KOPT-K1 (cell line): ENCODE results near the gene KDM5C.
A peak's percentile ranks its signal among the peaks of the same experiment; 100 is the strongest.

Experiments
- H3K27ac ChIP-seq: fragments of 200-600 bp; sonication (generic); 2 replicates; pipeline ENCODE4 v1.5.1; 2016; ENCODE audit warnings: antibody characterized with exemption, mild to moderate bottlenecking, low read depth, low read length; ENCODE audit not compliant: poor library complexity, severe bottlenecking
- H3K36me3 ChIP-seq: fragments of 200-600 bp; sonication (generic); 2 replicates; pipeline ENCODE4 v1.5.1; 2017; ENCODE audit warnings: antibody characterized with exemption, mild to moderate bottlenecking, low read length, moderate library complexity; ENCODE audit not compliant: insufficient read depth
- H3K9me3 ChIP-seq: fragments of 200-600 bp; sonication (generic); 2 replicates; pipeline ENCODE4 v1.5.1; 2017; ENCODE audit warnings: antibody characterized with exemption, low read length, mild to moderate bottlenecking; ENCODE audit not compliant: insufficient read depth, poor library complexity, severe bottlenecking

The KDM5C gene

DNA sequence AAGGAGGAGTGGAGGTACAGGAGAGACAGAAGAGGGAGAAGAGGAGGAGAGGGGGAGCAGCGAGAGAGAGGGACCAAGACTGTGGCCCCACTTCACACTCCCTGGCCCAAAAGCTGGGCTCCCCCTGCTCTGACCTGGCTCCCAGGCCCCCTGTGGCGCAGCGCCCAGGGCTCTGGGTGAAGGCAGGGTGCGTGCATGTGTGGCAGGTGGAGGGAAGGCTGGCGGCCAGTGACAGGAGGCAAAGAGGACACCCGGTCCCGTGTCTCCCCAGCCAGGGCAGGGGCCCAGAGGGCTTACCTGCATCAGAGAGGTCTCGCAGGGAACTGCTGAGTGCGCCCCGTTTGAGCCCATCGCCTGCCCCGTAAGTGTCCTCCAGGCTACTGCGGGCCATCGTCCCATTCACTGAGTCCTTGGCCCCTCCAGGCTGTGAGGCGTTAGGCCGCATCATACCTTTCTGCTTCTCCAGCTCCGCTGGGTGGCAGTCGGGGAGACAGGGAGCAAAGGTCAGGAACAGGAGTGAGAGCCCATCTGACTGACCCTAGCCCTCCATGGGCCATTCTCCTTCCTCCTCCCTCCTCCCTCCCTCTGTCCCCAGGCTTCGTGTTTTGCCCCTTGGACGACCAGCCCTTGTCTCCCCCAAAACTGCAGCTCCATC lies 11.1 kb upstream of the KDM5C start:
- no peaks in the 10 kb centered on the region for H3K9me3 ChIP-seq
- H3K36me3 ChIP-seq, result no peaks in the 10 kb centered on the region
- H3K27ac ChIP-seq, result no peak overlapping the region

DNA sequence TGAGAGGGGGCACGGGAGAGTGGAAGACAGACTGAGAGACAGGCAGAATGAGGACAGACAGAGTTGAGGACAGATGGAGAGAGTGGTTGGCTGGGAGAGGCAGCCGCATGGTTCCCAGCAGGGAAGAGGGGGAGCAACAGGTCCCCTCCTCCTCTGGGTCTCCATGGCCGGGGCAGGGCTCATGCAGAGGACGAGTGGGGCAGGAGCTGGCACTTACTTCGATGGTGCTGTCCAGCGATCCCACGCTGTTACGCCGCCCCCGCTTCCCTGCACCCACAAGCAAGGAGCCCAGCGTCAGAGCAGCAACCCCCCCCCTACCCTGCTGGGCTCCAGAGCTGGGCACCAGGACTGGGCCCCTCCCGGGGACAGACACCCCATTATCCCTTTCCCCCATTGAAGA lies 10.6 kb upstream of the KDM5C start:
- Histone ChIP-seq H3K27ac (no peak overlapping the region), H3K9me3 (no peaks in the 10 kb centered on the region), H3K36me3 (no peaks in the 10 kb centered on the region)

DNA sequence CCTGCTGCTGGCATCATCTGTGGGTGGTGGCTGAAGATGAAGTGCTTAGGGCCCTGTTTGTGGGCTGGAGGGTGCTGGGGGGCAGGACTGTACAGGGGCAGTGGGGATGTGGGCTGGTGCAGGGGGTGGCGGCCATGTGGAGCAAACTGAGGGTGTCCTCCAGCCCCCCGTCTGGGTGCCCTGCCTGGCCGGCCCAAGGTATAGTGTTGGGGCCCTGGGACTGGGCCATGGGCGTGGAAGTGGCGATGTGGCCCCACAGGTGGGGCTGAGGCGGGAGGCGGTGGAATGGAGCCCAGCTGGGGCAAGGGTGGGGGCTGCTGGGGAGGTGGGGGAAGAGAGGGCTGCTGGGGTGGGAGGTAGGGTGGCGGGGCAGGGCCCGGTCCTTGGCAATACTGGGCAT lies 9.5 kb upstream of the KDM5C start:
- no peak overlapping the region for H3K27ac ChIP-seq
- H3K36me3 ChIP-seq, result no peaks in the 10 kb centered on the region
- no peaks in the 10 kb centered on the region for H3K9me3 ChIP-seq

DNA sequence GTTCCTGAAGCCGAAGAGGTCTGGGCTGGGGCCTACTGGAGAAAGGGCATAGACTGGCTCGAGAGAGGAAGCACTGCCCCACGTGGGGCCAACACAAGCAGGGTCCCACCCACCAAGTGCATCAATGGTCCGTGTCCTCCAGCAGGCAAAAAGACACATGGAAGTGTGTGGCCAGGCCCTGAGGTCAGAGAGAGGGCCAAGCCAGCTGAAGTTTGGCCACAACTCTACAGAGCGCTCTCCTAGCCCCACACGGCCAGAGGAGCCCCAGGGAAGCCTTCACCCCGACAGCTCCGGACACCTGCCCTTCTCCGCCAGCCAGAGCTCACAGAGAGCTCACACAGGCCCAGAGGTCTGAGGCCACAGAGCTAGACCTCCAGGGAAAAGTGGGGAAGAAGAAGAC lies 8.5 kb upstream of the KDM5C start:
- H3K36me3 ChIP-seq, result no peaks in the 10 kb centered on the region
- no peak overlapping the region for H3K27ac ChIP-seq
- H3K9me3 ChIP-seq, result no peaks in the 10 kb centered on the region

DNA sequence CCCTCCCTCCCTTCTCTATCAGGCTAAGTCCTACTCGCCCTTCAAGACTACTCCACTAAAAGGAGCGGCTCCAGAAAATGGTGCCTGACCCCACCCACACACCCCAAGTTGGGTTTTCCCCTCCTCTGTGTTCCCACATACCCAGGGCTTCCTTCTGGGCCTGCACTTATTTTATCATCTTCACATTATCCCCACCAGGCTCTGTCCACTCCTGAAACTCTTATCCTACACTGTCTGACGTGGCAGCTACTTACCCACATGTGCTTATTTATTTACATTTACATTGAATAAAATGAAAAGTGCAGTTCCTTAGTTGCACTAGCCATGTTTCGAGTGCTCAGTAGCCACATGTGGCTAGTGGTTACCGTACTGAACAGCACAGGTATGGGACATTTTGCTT lies 5.1 kb upstream of the KDM5C start:
- Histone ChIP-seq H3K27ac (no peak overlapping the region), H3K9me3 (no peaks in the 10 kb centered on the region), H3K36me3 (no peaks in the 10 kb centered on the region)

DNA sequence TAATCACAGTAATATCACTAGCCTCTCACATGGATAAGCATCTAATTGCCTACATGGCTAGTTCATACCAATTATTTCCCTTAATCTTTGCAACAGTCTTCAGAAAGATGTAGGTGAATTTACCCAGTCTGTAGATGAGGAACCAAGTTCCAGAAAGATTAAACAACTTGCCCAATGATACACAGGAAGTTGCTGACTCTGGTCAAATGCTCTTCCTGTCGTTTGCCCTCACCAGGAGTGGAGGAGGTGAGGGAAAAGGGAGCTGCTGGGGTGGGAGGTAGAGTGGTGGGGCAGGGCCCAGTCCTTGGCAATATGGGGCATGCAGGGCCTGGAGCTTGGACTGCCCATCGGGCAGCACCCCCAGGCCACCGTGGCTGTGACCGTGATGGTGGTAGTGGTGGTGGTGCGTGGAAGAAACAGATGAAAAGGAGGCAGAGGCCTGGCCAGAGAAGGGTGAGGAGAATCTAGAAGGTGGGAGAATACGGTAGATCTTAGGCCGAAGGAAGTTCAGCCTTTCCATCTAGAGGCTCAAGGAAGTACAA lies 2.3 kb upstream of the KDM5C start:
- H3K36me3 ChIP-seq, result peaks cover 4% of the 10 kb centered on the region; the same call in 1 of the 2 replicates
- no peaks in the 10 kb centered on the region for H3K9me3 ChIP-seq
- H3K27ac ChIP-seq, result no peak overlapping the region

DNA sequence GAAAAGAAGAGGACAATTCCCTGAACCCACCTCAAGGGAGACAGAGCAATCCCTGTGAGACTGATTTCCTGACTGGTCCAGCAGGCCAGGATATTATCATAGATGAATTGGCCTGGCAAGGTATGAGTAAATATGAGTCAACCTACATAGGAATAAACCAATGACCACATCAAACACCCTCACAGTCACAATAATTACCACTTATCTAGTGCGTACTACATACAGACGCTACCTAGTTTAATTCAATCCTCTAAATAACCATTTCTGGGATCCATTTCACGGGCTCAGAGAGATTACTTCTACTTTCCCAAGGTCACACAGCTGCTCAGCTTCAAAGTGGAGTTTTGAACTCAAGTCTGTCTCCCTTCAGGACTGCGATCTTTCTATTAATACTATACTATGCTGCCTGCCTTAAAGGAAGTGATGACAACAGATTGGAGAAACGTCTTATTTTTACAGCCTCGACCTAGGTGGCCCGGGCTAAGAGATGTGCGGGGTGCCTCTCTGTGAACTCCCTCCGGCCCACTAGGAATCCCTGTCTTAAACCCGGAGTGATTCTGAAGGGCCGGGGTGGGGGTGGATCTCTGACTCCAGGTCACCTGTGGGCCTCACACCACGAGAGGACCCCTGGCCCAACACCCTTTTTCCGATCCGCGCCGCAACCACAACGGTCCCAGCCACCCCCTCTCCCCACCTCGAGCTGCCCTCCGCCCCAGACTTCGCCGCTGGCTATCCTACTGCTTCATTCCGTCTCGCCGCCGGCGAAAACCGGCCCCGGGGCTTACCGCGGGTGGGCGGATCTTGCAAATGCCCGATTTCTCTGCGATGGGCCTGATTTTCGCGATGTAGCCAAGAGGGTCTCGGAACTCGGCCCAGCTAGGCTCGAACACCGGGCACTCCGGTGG lies 800 bp downstream of the KDM5C start:
- Histone ChIP-seq H3K9me3 (no peaks in the 10 kb centered on the region), H3K27ac (peak overlapping the region; percentile 94), H3K36me3 (peaks cover 34% of the 10 kb centered on the region)

DNA sequence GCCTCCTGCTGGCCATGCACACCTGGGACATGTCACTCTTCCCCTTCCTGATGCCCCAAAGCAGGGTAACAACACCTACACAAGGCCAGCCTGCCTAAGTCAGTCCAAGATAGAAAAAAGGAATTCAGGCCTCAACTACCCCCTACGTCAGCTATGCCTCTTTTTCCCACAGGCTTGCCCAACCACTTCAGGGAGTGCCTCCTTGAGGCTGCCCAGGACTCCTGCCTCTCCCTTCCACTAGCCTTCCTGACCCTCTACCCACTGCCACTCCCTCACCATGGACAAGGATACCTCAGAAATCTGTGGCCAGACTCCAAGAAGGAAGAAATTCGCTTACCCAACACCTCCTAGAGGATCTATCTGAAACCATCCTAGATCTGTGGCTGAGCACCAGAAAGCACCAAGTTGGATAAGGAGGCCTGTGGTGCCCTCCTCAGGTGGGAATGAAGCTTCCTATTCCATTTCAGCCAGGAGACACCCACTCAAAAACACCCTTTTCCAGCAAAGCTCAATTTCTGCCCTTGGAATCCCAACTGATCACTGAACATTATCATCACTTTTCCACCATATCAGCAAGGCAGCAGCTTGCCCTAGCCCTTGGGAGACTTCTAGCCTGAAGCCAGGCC lies 1.8 kb downstream of the KDM5C start:
- Histone ChIP-seq H3K36me3 (peaks cover 44% of the 10 kb centered on the region), H3K27ac (no peak overlapping the region), H3K9me3 (no peaks in the 10 kb centered on the region)

DNA sequence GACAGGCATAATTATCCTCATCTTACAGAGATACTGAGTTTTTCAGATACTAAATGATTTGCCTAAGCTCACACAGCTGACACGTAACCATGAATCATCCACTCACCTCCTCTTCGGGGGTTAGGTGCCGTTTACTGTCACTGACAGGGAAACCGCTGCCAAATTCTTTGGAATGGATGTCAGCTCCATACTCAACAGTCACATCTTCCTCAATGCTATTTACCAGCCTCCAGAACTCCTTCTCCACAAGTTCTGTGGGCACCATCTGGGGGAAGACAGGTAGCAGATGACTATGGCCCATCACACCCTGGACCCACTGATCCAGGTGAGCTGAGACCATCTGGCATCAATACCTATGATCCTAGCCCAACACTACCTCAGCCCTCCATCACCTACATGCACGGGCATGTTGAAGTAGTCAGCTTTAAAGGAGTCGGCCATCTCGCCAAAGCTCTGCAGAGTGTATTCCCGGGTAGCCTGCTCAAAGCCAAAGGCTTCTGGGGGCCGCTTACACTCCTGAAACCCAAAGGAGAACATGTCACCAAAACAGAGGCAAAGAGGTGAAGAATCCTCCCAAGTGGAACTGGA lies 13.5 kb downstream of the KDM5C start:
- Histone ChIP-seq H3K36me3 (peaks cover 83% of the 10 kb centered on the region), H3K27ac (no peak overlapping the region), H3K9me3 (no peaks in the 10 kb centered on the region)

DNA sequence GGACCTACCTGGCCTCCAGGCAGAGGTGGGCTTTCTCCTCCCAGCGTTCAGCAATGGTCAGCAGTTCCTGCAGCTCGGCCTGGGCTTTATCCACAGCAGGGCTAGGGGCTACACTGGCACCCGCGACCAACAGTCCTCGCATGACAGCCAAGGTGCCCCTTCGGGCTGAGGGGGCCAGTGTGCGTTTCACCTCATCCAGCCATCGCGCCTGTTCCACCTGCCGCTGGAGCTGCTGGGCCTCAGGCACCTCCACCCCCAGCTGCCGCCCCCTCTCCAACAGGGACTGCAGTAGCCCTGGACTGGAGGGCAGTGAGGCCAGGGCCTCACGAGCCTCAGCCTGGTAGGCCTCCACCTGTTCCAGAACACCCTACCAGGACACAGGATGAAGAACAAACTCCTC lies 28.3 kb downstream of the KDM5C start:
- Histone ChIP-seq H3K9me3 (no peaks in the 10 kb centered on the region), H3K36me3 (peaks cover 95% of the 10 kb centered on the region), H3K27ac (no peak overlapping the region)

DNA sequence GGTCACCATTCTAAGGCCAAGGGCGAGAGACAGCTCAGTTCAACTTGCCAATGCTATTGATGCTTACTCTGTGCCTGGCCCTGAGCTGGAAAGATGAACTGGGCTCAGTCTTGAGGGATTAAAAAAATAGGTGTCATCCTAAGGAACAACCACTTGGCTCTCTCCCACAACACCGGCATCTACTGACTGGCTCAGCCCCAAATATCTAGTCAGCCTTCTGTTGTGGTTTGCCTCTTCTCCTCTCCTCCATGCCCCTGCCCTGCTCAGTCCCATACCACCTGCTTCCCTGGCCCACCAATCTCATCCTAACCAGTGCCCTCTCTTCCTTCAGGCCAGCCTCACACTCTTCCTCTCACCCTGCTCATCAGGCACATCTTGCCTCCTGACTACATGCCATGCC lies 29.6 kb downstream of the KDM5C start:
- no peaks in the 10 kb centered on the region for H3K9me3 ChIP-seq
- H3K36me3 ChIP-seq, result peaks cover 84% of the 10 kb centered on the region
- no peak overlapping the region for H3K27ac ChIP-seq

DNA sequence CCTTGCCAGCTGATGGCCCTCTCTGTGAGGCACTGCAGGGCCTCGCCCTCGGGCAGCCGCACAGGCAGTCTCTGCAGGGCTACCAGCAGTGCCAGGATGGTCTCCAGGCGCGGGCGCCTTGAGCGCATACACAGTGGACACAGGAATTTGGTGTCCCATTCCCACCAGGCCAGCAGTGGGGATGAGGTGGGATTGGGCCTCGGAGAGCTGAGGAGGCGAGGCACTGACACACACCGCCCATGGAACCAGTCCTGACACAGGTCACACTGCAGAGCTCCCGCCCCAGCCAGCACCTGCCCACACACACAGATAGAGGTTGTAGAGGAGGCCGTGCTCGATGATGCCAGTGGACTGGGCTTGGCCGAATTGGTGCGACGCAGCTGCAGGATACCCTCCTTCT lies 30.7 kb downstream of the KDM5C start:
- Histone ChIP-seq H3K36me3 (peaks cover 78% of the 10 kb centered on the region), H3K9me3 (no peaks in the 10 kb centered on the region), H3K27ac (no peak overlapping the region)

DNA sequence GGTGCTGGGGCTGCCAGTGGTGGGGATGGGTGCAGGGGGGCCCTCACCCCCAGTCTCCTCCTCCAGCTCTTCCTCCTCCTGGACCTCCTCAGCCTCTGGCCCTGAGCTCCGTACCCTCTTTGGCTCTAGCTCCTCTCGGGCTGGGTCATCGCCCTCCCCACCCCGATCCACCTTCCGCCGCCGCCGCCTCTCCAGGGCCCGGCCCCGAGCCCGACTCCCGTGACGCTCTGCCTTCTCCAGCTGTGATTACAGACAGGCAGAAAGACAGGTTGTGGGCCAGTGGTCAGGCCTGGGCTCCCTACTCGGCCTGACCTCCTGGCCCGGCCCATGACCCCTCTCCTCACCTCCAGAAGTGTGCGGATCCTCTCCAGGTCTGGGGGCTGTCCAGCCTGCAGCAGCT lies 31.9 kb downstream of the KDM5C start:
- Histone ChIP-seq H3K27ac (no peak overlapping the region), H3K9me3 (no peaks in the 10 kb centered on the region), H3K36me3 (peaks cover 66% of the 10 kb centered on the region)

DNA sequence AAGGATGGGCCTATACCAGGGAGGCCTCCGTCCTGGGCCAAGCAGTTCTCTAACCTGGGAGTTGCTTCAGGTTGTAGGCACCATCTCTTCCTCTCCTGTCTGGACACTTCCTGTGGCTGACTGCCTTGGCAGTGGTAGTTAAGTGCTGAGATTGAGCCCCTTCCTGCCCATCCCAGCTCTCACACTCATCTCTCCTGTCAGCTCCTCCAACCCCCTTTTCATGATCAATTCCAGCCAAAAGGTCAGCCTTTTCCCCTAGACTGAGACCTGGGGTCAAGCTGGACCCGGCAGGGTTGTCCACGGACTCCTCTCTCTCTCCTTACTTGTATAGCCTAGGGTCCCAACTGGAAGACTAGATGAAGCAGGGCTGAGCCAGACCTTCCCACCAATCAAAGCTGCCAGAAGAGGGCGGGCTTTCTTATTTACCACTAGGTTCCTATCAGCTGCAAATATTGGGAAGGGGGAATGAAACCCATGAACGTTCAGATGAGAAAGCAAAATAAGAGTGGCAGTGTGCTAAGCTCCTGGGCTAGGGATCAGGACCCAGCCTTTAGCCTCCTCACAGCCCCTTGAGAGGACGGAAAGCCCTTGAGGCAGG lies 34.5 kb downstream of the KDM5C start:
- H3K36me3 ChIP-seq, result peaks cover 40% of the 10 kb centered on the region
- H3K9me3 ChIP-seq, result no peaks in the 10 kb centered on the region
- no peak overlapping the region for H3K27ac ChIP-seq

DNA sequence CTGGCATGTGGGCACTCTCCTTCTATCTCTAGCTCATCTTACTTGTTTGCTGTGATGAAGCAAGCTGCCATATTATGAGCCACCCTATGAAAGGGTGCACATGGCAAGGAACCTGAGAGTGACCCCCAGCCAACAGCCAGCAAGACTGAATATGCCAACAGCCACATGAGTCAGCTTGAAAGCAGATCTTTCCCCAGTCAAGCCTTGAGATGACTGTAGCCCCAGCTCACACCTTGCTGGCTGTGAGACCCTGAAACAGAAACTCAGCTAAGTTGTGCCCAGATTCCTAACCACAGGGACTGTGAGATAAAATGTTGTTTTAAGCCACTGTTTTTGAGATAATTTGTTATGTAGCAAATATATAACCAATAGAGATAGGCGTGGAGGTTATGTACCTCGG lies 36.2 kb downstream of the KDM5C start:
- H3K9me3 ChIP-seq, result no peaks in the 10 kb centered on the region
- no peak overlapping the region for H3K27ac ChIP-seq
- H3K36me3 ChIP-seq, result peaks cover 23% of the 10 kb centered on the region
